Coronary artery (tissue), 2 donors: ENCODE results near the gene OXNAD1.

Experiments used
- DNase-seq: peaks from one replicate; pipeline ENCODE4 v3.0.0-alpha.2; 2017; ENCODE audit warnings: low spot score
- H3K27ac ChIP-seq, 2 donors: fragments of 200-600 bp; sonication (generic); one replicate each; pipeline ENCODE4 v1.5.1; 2016 to 2019
- H3K4me3 ChIP-seq: fragments of 200-600 bp; sonication (generic); 2 replicates; pipeline ENCODE4 v1.5.1; 2016; ENCODE audit warnings: mild to moderate bottlenecking, moderate library complexity
- TF ChIP-seq, protein P1 (sequence below): fragments of 200-600 bp; sonication (generic); IDR thresholded peaks from one replicate; pipeline ENCODE4 v1.5.1; 2019; ENCODE audit warnings: antibody characterized with exemption

OXNAD1 gene

DNA sequence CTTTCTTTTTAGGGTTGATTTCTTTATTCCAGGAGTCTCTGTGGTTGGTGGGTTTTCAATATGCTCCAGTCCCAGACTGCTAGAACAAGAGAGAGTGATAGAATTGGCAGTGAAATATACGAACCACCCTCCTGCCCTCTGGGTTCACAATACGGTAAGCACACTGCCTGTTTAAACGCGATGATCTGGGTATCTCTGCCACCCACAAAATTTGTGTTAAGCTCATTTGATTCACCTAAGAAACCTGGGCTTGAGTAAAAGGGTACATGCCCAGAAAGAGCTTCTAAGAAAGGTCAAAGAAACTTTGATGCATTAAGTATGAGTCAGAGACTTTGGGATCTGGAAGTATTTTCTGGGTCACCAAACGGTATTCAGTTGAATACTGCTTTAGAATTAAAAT lies 29.8 kb downstream of the OXNAD1 start:
- no peak for DNase-seq
- Histone ChIP-seq H3K4me3 (no peak overlapping the region), H3K27ac (no peak overlapping the region)
- TF ChIP-seq, protein P1, sequence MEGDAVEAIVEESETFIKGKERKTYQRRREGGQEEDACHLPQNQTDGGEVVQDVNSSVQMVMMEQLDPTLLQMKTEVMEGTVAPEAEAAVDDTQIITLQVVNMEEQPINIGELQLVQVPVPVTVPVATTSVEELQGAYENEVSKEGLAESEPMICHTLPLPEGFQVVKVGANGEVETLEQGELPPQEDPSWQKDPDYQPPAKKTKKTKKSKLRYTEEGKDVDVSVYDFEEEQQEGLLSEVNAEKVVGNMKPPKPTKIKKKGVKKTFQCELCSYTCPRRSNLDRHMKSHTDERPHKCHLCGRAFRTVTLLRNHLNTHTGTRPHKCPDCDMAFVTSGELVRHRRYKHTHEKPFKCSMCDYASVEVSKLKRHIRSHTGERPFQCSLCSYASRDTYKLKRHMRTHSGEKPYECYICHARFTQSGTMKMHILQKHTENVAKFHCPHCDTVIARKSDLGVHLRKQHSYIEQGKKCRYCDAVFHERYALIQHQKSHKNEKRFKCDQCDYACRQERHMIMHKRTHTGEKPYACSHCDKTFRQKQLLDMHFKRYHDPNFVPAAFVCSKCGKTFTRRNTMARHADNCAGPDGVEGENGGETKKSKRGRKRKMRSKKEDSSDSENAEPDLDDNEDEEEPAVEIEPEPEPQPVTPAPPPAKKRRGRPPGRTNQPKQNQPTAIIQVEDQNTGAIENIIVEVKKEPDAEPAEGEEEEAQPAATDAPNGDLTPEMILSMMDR, result no peak

GRCh38 chr3:16295298-16295890 lies 30.4 kb downstream of the OXNAD1 start:
- no peak overlapping the region for H3K27ac ChIP-seq
- TF ChIP-seq, protein P1, result no peak

GRCh38 chr3:16297997-16298885 lies 33.2 kb downstream of the OXNAD1 start:
- TF ChIP-seq, protein P1, result no peak
- Histone ChIP-seq H3K4me3 (no peak overlapping the region), H3K27ac (no peak overlapping the region)
- DNase-seq, result no peak

More at GRCh38 chr3:16295298-16295890, 30.4 kb downstream of the OXNAD1 start:
- H3K4me3 ChIP-seq, result no peak overlapping the region
- DNase-seq, result no peak

- no peak for DNase-seq
- TF ChIP-seq, protein P1, result no peak
- no peak overlapping the region for H3K4me3 ChIP-seq
- H3K27ac ChIP-seq, result no peak overlapping the region
Measured at GRCh38 chr3:16298891-16299290, 33.9 kb downstream of the OXNAD1 start.

- DNase-seq, result no peak
- Histone ChIP-seq H3K27ac (no peak overlapping the region), H3K4me3 (no peak overlapping the region)
- TF ChIP-seq, protein P1, result no peak
Measured at GRCh38 chr3:16299746-16300145, 34.7 kb downstream of the OXNAD1 start.

DNA sequence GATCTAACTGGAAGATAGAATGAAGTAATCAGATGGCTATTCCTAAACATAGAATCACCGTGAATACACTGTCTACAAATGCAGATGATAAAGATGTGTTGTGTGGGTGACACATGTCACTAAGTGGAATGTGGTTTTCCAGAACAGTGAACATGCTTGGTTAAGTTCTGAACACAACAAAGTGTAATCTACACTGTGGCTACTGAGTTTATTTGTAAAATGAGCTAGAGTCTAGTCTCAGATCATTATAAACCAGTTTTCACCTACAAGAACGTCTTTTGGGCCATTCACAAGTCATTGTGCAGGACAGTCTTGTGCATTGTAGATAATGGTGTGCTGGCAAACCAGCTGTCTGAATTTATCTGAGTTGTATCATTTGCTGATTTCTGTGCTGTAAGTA lies 35.3 kb downstream of the OXNAD1 start:
- DNase-seq, result no peak
- Histone ChIP-seq H3K4me3 (no peak overlapping the region), H3K27ac (no peak overlapping the region)
- TF ChIP-seq, protein P1, result no peak
